Measurements from ENCODE around the gene RALGPS1. TPM values are rescaled to one million over a fixed set of nuclear protein-coding genes. Genes with fewer than 3 reads are reported as not detected.

The RALGPS1 gene
- total and polyA plus RNA-seq, 2 of the 13 experiments (the other 11 are each of a cell fraction or from before 2014, with no cell fraction given), result 3.7 to 6.5 TPM

DNA sequence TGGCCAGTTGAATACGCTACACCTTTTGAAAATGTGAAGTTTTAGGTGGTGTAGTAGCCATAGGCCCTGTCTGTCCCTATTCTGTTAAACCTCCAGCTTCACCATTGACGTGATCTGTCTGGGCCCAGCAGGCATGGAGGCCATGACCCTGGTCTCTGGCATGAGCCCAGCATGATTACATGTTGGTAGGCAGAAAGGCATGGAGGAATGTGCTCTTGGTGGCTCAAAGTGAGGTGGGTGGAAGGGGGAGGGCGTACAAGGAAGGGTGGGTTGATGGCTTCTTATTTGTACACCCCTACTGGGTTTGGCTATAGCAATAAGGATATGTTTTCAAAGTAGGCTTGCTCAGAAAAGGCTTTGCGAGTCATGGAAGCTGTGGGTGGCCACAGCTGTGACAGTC lies 23.7 kb downstream of the RALGPS1 start:
- Histone ChIP-seq H3K9me3 (ENCODE audit: low read length) (no peaks in the 10 kb centered on the region), H3K27me3 (ENCODE audit: control insufficient read depth in 1 of 2, insufficient read depth in 2 of 2, low read length in 2 of 2) (no peaks in the 10 kb centered on the region; a peak in 1 of 5 replicates), H3K79me2 (ENCODE audit: insufficient read depth, low read length) (no peaks in the 10 kb centered on the region), H3K9ac (ENCODE audit: insufficient read depth, low read depth, low read length) (no peak overlapping the region), H3K4me2 (ENCODE audit: low read depth, low read length) (no peak overlapping the region), H3K27ac (ENCODE audit: extremely low read length, insufficient read depth, low read length) (no peak overlapping the region), H3K4me3 (replicated peaks in 1 of 3; ENCODE audit: insufficient read depth in 1 of 3, low read depth in 2 of 3, low read length in 3 of 3) (no peak overlapping the region), H3K36me3 (replicated peaks in 1 of 2; ENCODE audit: control insufficient read depth in 1 of 2, insufficient read depth in 2 of 2, low read length in 2 of 2) (no peaks in the 10 kb centered on the region), H3K4me1 (ENCODE audit: insufficient read depth, low read length) (peaks cover 36% of the 10 kb centered on the region), H2AFZ (ENCODE audit: low read length) (no peak overlapping the region), H4K20me1 (ENCODE audit: insufficient read depth, low read length) (no peaks in the 10 kb centered on the region)
- TF ChIP-seq JUND (CRISPR knock-in tag; IDR thresholded peaks at IDR 0.05) (no peak), GATAD1 (CRISPR knock-in tag; IDR thresholded peaks at IDR 0.05) (no peak), ZNF282 (IDR thresholded peaks at IDR 0.05; ENCODE audit: partially characterized antibody) (no peak), SMYD3 (CRISPR knock-in tag; IDR thresholded peaks at IDR 0.05) (no peak), TGIF2 (CRISPR knock-in tag; IDR thresholded peaks at IDR 0.05) (no peak), NRL (CRISPR knock-in tag; IDR thresholded peaks at IDR 0.05; ENCODE audit: borderline replicate concordance) (no peak), ZNF260 (CRISPR knock-in tag; IDR thresholded peaks at IDR 0.05; ENCODE audit: borderline replicate concordance, low read depth) (no peak)
- TF ChIP-seq, protein P1, sequence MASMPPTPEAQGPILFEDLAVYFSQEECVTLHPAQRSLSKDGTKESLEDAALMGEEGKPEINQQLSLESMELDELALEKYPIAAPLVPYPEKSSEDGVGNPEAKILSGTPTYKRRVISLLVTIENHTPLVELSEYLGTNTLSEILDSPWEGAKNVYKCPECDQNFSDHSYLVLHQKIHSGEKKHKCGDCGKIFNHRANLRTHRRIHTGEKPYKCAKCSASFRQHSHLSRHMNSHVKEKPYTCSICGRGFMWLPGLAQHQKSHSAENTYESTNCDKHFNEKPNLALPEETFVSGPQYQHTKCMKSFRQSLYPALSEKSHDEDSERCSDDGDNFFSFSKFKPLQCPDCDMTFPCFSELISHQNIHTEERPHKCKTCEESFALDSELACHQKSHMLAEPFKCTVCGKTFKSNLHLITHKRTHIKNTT (CRISPR knock-in tag; IDR thresholded peaks at IDR 0.05), result no peak
- BruUV-seq (replicated peaks), result no TSS peak
- DNase-seq (ENCODE audit: low spot score) (no peak), ATAC-seq (no peak), FAIRE-seq (no peak)
- ChIA-PET CTCF (ENCODE audit: low intra/inter-chr PET ratio, low total read pairs) (no interaction called here), POLR2A (no interaction called here)
- intact Hi-C loops (cut with micrococcal nuclease; ENCODE audit: unreplicated experiment) (loop anchor here (2.0 kb wide), 1 partner anchor 22 kb away; no protein-coding TSS in a partner anchor), in situ Hi-C loops (cut with HindIII; ENCODE audit: extremely low pct_ligation_motif_present, low pct_unique_long_range_greater_than_20kb) (no loop called here)
- WGBS (ENCODE audit: low lambda C conversion rate), result 71% methylated on average over 4 of the region's 4 CpGs

Measured in HepG2 (cell line).